ENCODE results near the gene ZNF594.
"Not testable (repeated sequence)": the region's sequence is repeated elsewhere in the genome, so short reads cannot be mapped to it uniquely, and the experiment has no call there.

Gene ZNF594

DNA sequence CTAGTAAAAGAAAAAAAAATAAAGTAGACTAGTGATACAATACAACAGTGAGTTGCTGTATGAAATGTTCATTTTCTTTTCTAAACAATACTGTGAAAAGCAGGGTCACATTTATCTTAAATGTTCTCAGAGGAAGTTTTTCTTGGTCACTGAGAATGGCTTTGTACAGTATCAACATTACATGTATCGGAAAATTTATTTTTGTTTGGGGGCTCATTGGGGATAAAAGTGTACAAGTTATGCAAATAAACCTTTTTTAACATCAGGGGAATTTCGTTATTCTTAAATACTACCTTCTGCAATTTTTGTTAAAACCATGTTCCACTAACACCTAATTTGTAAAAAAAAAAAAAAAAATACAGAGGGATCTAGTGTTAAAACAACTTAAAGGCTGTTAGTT is 8.7 kb upstream of the ZNF594 start:
- DNase-seq = no peak

GRCh38 chr17:5198472-5198871 is 6.8 kb upstream of the ZNF594 start:
- DNase-seq = no peak

DNA sequence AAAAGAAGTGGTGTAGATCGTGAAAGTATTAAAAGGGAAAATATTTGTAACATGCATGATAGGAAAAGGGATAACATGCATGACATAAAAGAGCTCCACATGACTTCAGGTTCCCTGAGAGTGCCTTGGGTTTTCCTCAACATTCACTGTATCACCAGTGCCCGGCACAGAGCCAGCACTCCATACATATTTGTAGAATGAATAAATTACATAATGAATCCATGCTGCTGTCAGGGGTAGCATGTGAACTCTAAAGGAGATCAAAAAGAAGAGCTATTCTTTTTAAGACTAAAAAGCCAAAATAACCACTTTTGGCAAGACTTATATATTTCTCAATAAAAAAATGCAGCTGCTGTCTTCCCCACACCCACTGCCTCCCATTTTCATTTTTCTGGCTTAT is 2.7 kb upstream of the ZNF594 start:
- no peak for DNase-seq

- DNase-seq = no peak
Measured at GRCh38 chr17:5184288-5184687, 7.4 kb downstream of the ZNF594 start.

DNA sequence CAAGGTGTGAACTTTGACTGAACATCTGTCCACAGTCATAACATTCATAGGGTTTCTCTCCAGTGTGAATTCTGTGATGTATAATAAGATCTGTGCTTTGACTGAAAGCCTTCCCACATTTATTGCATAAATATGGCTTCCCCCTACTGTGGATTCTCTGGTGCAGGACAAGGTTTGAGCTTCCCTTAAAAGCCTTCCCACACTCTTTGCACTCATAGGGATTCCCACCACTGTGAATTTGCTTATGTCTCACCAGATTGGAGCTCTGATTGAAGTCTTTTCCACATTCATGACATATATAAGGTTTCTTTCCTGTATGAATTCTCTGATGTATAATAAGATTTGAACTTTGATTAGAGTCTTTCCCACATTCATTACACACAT is 8.3 kb downstream of the ZNF594 start:
- no peak for DNase-seq

DNA sequence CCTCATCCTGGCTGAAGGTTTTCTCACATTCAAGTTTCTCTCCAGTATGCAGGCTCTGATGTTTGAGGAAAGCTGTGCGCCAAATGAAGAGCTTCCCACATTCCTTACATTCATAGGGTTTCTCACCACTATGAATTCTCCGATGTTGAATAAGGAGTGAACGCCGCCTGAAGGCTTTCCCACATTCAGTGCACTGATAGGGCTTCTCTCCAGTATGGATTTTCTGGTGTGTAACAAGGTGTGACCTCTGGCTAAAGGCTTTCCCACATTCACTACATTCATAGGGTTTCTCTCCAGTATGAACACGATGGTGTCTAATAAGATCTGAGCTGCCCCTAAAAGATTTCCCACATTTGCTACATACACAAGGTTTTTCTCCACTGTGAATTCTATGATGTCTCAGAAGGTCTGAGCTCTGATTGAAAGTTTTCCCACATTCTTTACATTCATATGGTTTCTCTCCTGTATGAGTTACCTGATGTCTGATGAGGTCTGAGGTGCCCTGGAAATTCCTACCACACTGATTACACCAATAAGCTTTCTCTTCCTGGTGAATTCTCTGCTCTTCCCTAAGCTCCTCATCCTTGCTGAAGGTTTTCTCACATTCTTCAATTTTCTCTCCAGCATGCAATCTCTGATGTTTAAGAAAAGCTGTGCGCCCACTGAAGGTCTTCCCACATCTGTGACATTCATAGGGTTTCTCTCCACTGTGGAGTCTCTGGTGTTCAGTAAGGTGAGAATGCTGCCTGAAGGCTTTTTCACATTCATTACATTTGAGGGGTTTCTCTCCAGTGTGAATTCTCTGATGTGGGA is 8.9 kb downstream of the ZNF594 start:
- DNase-seq = no peak

GRCh38 chr17:5181509-5182305 is 10.0 kb downstream of the ZNF594 start:
- no peak for DNase-seq

DNA sequence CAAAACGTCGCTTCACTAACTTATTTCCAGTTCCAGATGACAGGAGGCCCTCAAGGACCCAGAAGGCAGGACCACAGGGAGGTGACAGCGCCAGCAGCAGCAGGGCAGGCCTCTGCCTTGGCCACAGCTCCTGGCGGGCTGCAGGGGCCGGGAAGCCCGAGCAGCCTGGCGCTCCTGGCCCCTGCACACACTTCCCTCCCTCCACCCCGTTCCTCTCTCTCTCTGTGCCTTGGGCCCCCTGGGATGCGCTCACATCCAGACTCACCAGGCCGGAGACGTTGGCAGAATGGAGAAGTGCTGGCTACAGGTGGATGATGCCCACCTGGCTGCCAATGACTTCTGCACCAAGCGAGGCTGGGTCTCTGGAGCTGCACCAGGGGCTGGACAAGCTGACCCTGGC is 12.7 kb downstream of the ZNF594 start:
- DNase-seq = no peak

DNA sequence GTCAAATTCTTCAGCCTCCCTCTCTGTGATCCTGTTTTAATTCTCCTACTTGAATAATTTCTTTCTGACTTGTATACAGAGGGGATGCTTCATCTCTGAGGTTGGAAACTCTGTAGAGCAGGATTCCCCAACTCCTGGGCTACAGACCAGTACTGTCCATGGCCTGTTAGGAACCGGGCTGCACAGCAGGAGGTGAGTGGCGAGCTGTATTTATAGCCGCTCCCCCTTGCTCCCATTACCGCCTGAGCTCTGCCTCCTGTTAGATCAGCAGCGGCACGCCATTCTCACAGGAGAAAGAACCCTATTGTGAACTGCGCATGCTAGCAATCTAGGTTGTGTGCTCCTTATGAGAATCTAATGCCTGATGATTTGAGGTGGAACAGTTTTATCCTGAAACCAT is 16.6 kb downstream of the ZNF594 start:
- not testable (repeated sequence) for DNase-seq

DNA sequence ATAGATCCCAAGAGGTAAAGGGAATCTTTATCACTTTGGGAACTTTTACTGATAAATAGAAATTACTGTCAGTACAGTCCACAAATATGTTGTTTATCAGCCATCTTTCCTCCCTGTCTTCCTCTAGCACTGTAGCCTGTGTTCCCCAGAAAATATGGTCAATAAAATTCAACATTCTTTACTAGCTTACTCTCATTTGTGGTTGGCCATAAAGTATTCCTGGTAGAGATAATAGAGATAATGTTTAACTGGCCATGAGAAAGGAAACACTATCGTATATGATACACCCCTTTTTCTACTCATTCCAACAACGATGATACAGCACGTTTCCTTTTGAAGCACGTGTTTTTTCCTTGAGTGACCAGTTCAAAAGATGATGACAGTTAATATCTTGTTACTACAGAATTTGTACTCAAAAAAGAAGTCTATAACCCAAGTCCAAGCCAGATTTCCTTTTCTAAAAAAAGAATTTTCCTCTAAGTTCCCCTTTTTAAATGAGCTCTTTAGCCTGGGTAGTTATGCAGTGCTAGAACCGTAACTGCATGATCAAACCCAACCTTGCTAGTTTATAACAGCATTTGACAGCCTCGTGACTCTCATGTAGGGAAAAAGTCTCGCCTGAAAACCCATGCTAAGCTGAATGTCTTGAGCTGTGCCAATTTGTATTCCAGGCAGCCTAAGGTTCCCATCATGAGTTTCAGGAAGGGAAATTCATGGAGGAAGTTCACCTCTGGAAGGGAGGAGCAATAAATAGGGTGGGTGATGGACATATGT is 25.7 kb downstream of the ZNF594 start:
- DNase-seq = not testable (repeated sequence)

GRCh38 chr17:5164436-5164835 is 27.2 kb downstream of the ZNF594 start:
- DNase-seq = no peak

GRCh38 chr17:5161793-5162192 is 29.9 kb downstream of the ZNF594 start:
- DNase-seq = not testable (repeated sequence)

GRCh38 chr17:5160702-5161101 is 31.0 kb downstream of the ZNF594 start:
- DNase-seq = not testable (repeated sequence)

DNA sequence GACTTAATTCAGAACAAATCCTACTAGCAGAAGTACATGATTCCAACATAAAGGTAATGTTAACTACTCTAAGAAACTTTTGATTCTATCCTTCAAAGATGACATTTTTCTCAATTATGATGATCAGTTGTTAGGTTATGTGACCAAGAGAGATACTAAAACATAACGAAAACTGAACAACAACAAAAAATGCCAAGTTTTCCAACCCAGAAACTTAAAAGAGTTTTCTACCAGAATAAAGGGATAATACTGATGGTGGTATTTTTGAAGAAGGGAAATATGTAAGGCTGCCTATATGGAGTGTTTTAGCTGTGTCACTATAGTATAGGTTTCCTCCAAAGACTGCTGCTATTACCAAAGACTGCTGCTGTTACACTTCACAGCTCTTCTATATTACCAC is 45.5 kb downstream of the ZNF594 start:
- DNase-seq = not testable (repeated sequence)

DNA sequence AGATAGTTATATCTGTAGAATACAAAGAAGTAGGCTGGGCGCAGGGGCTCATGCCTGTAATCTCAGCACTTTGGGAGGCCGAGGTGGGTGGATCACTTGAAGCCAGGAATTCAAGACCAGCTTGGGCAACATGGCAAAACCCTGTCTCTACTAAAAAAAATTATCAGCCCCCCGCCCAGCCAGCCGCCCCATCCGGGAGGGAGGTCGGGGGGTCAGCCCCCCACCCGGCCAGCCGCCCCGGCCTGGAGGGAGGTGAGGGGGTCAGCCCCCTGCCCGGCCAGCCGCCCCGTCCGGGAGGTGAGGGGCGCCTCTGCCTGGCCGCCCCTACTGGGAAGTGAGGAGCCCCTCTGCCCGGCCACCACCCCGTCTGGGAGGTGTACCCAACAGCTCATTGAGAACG is 48.8 kb downstream of the ZNF594 start:
- not testable (repeated sequence) for DNase-seq

DNA sequence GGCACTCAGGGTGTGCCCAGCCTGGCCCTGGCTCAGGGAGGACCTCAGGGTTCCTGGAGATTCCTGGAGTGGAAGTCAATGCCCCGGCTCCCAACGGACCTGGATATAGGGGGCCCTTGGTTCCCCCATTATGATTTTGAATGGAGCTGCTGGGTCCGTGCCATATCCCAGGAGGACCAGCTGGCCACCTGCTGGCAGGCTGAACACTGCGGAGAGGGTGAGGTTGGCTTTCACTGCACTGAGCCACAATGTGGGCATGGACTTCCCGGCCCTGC is 52.3 kb downstream of the ZNF594 start:
- DNase-seq = no peak

GRCh38 chr17:5138616-5139457 is 52.8 kb downstream of the ZNF594 start:
- DNase-seq = no peak

DNA sequence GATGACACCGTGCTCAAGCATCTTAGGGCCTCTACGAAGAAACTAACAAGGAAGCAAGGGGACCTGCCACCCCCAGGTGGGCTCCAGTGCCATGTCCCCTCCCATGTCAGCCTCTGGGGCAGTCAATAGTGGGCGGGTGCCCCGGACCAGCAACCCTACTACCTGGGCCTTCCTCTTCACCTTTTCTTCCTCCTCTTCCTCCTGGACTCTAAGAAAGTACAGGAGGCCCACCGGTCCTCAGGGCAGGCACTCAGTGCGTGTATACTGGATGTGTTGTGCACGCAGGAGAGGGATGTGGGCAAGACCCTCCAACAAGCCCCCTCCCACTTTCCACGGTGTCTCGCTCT is 53.5 kb downstream of the ZNF594 start:
- not testable (repeated sequence) for DNase-seq

DNA sequence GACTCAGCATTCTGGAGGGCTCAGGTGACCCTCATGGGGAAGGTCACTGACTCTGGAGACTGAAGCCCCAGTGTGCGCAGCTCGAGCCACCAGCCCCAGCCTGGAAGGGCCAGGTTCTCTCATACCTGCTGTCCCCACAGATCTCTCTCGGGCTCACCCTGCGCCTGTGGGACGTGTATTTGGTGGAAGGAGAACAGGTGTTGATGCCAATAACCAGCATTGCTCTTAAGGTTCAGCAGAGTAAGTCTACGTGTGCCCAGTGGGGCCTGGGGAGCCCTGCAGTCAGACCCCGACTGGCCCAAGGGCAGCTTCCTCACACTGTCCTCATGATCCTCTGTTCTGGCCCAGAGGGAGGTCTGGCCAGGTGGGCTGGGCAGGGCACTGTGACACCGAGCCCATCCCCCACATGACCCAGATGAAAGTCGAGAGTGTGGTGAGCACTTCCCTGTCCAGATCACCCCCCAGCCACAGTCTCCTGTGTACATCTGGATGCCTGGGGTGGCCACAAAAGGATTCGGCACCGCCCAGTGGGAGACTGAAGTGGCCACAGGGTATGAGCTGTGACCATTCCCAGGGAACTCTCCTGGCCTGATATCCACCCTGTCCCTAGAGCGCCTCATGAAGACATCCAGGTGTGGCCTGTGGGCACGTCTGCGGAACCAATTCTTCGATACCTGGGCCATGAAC is 54.0 kb downstream of the ZNF594 start:
- DNase-seq = not testable (repeated sequence)

- not testable (repeated sequence) for DNase-seq
Measured at GRCh38 chr17:5136580-5137412, 54.9 kb downstream of the ZNF594 start.
